SK-N-SH (cell line): ENCODE results near the gene SUMF2. TPM values are rescaled to one million over a fixed set of nuclear protein-coding genes. Genes with fewer than 3 reads are reported as not detected.

ENCODE experiments used
- CTCF ChIA-PET: fragments of 300-600, 350-600 bp; formaldehyde crosslinking; extraction: SDS; loops from one replicate; lab custom pipeline; 2021; lab: Yijun Ruan, JAX
- POLR2A ChIA-PET: fragments of 350-600 bp; sonication (Branson Sonifier 250); formaldehyde crosslinking; extraction: SDS; loops from one replicate; lab custom pipeline; 2020; ENCODE audit warnings: antibody characterized with exemption, inconsistent platforms; lab: Yijun Ruan, JAX
- DNase-seq: peaks from one replicate; pipeline ENCODE4 v3.0.0; 2012
- H2AFZ ChIP-seq: fragments of 200-600 bp; sonication (generic); 2 replicates; pipeline ENCODE4 v1.8.1; 2016; ENCODE audit warnings: antibody characterized with exemption, mild to moderate bottlenecking, low read depth
- H3F3A ChIP-seq: fragments of 200-600 bp; sonication (generic); replicated peaks from 2 replicates; pipeline ENCODE3; 2016; ENCODE audit warnings: antibody characterized with exemption, mild to moderate bottlenecking; ENCODE audit not compliant: insufficient read depth
- H3K27ac ChIP-seq, 2 experiments: fragments of 200-500 bp in 1 of 2; fragments of 200-600 bp in 1 of 2; sonication (Bioruptor generic) in 1 of 2; sonication (generic), shearing (Covaris generic) in 1 of 2; 2 replicates each; pipeline versions ENCODE4 v1.5.1 to v1.6.1; 2014 to 2016; ENCODE audit warnings: low read depth in 2 of 2, inconsistent platforms in 1 of 2, low read length in 1 of 2, mild to moderate bottlenecking in 1 of 2, mixed read lengths in 1 of 2
- H3K27me3 ChIP-seq: fragments of 200-600 bp; sonication (generic), shearing (Covaris generic); 2 replicates; pipeline ENCODE4 v1.6.1; 2016; ENCODE audit warnings: mixed run types; ENCODE audit not compliant: insufficient read depth
- H3K36me3 ChIP-seq, 2 experiments: fragments of 200-500 bp in 1 of 2; fragments of 200-600 bp in 1 of 2; sonication (Bioruptor generic) in 1 of 2; sonication (generic) in 1 of 2; replicated peaks in 1 of 2; 2 replicates each; pipeline versions ENCODE3 to v1.5.1; 2014 to 2016; ENCODE audit warnings: low read length in 1 of 2, mild to moderate bottlenecking in 1 of 2; ENCODE audit not compliant: insufficient read depth in 2 of 2, control insufficient read depth in 1 of 2
- H3K4me1 ChIP-seq, 2 experiments: fragments of 200-500 bp in 1 of 2; fragments of 200-600 bp in 1 of 2; sonication (Bioruptor generic) in 1 of 2; sonication (generic), shearing (Covaris generic) in 1 of 2; 2 replicates each; pipeline versions ENCODE4 v1.5.1 to v1.6.1; 2014 to 2016; ENCODE audit warnings: low read depth in 1 of 2, low read length in 1 of 2, mixed run types in 1 of 2; ENCODE audit not compliant: insufficient read depth in 2 of 2, control insufficient read depth in 1 of 2
- H3K4me2 ChIP-seq: fragments of 200-600 bp; sonication (generic), shearing (Covaris generic); 2 replicates; pipeline ENCODE4 v1.6.1; 2017; ENCODE audit warnings: mixed run types
- H3K4me3 ChIP-seq, 2 experiments: fragments of 200-500 bp in 1 of 2; fragments of 200-600 bp in 1 of 2; sonication (Bioruptor generic) in 1 of 2; sonication (generic), shearing (Covaris generic) in 1 of 2; 2 replicates each; pipeline versions ENCODE4 v1.5.1 to v1.8.1; 2014 to 2016; ENCODE audit warnings: low read depth in 2 of 2, inconsistent platforms in 1 of 2, low read length in 1 of 2, mild to moderate bottlenecking in 1 of 2, mixed read lengths in 1 of 2, moderate library complexity in 1 of 2
- H3K79me2 ChIP-seq: fragments of 200-600 bp; sonication (generic); 2 replicates; pipeline ENCODE4 v1.8.1; 2017; ENCODE audit warnings: mild to moderate bottlenecking; ENCODE audit not compliant: insufficient read depth
- H3K9ac ChIP-seq: fragments of 200-600 bp; sonication (generic); 2 replicates; pipeline ENCODE4 v1.6.1; 2017; ENCODE audit warnings: mixed run types
- H3K9me2 ChIP-seq: fragments of 200-600 bp; sonication (generic); 2 replicates; pipeline ENCODE4 v1.6.1; 2017; ENCODE audit warnings: mixed run types
- H3K9me3 ChIP-seq: fragments of 200-600 bp; sonication (generic); 2 replicates; pipeline ENCODE4 v1.6.1; 2017; ENCODE audit warnings: mixed run types, mild to moderate bottlenecking, moderate library complexity
- H4K20me1 ChIP-seq: fragments of 200-600 bp; sonication (generic); 2 replicates; pipeline ENCODE4 v1.6.1; 2017; ENCODE audit warnings: mild to moderate bottlenecking, mixed run types; ENCODE audit not compliant: insufficient read depth
- CTCF ChIP-seq: fragments of 200-600 bp; sonication (generic); IDR thresholded peaks from 2 replicates; pipeline ENCODE4 v1.6.1; 2017; ENCODE audit warnings: antibody characterized with exemption, mild to moderate bottlenecking, moderate library complexity
- ELF1 ChIP-seq: IDR thresholded peaks from 2 replicates; pipeline ENCODE4 v1.4.0; 2012
- EP300 ChIP-seq, 2 experiments: IDR thresholded peaks; 2 replicates each; pipeline versions ENCODE4 v1.4.0 to v1.6.1; 2012; ENCODE audit warnings: borderline replicate concordance in 1 of 2, low read depth in 1 of 2, low read length in 1 of 2
- FOSL2 ChIP-seq: IDR thresholded peaks from 2 replicates; pipeline ENCODE4 v1.4.0; 2012; ENCODE audit warnings: low read depth, mild to moderate bottlenecking, moderate library complexity, borderline replicate concordance
- FOXM1 ChIP-seq: IDR thresholded peaks from 2 replicates; pipeline ENCODE4 v1.4.0; 2012; ENCODE audit warnings: low read depth, mild to moderate bottlenecking
- GABPA ChIP-seq: IDR thresholded peaks from 2 replicates; pipeline ENCODE4 v1.4.0; 2012; ENCODE audit warnings: low read depth, mild to moderate bottlenecking
- MAX ChIP-seq: IDR thresholded peaks from 2 replicates; pipeline ENCODE4 v1.4.0; 2012; ENCODE audit warnings: low read depth
- MEF2A ChIP-seq: IDR thresholded peaks from 2 replicates; pipeline ENCODE4 v1.4.0; 2012; ENCODE audit warnings: low read depth, borderline replicate concordance
- MXI1 ChIP-seq: IDR thresholded peaks from 2 replicates; pipeline ENCODE4 v1.6.1; 2012; ENCODE audit warnings: mild to moderate bottlenecking, low read depth, low read length, improper control_type of control experiment
- NRF1 ChIP-seq: IDR thresholded peaks from 2 replicates; pipeline ENCODE4 v1.6.1; 2012; ENCODE audit warnings: low read depth, mild to moderate bottlenecking, low read length
- POLR2AphosphoS5 ChIP-seq: IDR thresholded peaks from 2 replicates; pipeline ENCODE4 v1.6.1; 2012; ENCODE audit warnings: low read depth, low read length
- RFX5 ChIP-seq: IDR thresholded peaks from 2 replicates; pipeline ENCODE4 v1.6.1; 2012; ENCODE audit warnings: mild to moderate bottlenecking, improper control_type of control experiment, low read length
- RXRA ChIP-seq: IDR thresholded peaks from 2 replicates; pipeline ENCODE4 v1.4.0; 2012; ENCODE audit warnings: low read depth, mild to moderate bottlenecking, borderline replicate concordance
- SIN3A ChIP-seq: IDR thresholded peaks from 2 replicates; pipeline ENCODE4 v1.6.1; 2012; ENCODE audit warnings: low read depth, mild to moderate bottlenecking, low read length, moderate library complexity, borderline replicate concordance
- SMC3 ChIP-seq: IDR thresholded peaks from 2 replicates; pipeline ENCODE4 v1.6.1; 2012; ENCODE audit warnings: low read depth, low read length, improper control_type of control experiment
- TAF1 ChIP-seq: IDR thresholded peaks from 2 replicates; pipeline ENCODE4 v1.6.1; 2012; ENCODE audit warnings: low read depth, mild to moderate bottlenecking, low read length, moderate library complexity, borderline replicate concordance
- TEAD4 ChIP-seq: IDR thresholded peaks from 2 replicates; pipeline ENCODE4 v1.4.0; 2012; ENCODE audit warnings: mild to moderate bottlenecking, borderline replicate concordance; ENCODE audit not compliant: insufficient read depth
- USF1 ChIP-seq: IDR thresholded peaks from 2 replicates; pipeline ENCODE4 v1.4.0; 2012; ENCODE audit warnings: low read depth, borderline replicate concordance
- ZBTB33 ChIP-seq: IDR thresholded peaks from 2 replicates; pipeline ENCODE4 v1.4.0; 2012; ENCODE audit warnings: low read depth, borderline replicate concordance
- WGBS: methylation state at CpG from one replicate; pipeline ENCODE4 v1.1.6; 2017; ENCODE audit warnings: low lambda C conversion rate; 5-methylcytosine and 5-hydroxymethylcytosine counted together
- polyA plus RNA-seq, 3 experiments: library from polyadenylated mRNA; depleted of rRNA; stranded (reverse); fragments of >200 nt; gene quantifications; 2 replicates each; pipeline ENCODE4 v1.2.3, GENCODE V29; 2012

The SUMF2 gene
- polyA plus RNA-seq, 1 of the 3 experiments (the other 2 are of a cell fraction), result 162 TPM

GRCh38 chr7:56105508-56105907 lies 41.4 kb downstream of the SUMF2 start:
- peak overlapping the region; percentile 52; the same call in 1 of the 2 replicates for H2AFZ ChIP-seq
- DNase-seq, result no peak

GRCh38 chr7:56106108-56107073 lies 42.3 kb downstream of the SUMF2 start, which contains the start of gene CHCHD2:
TSS of gene CHCHD2 (minus strand) at chr7:56106476. CDS start at chr7:56106413, 63 bp downstream.
- Histone ChIP-seq H3F3A (peaks cover 26% of the 10 kb centered on the region), H4K20me1 (peaks cover 33% of the 10 kb centered on the region), H3K9me3 (no peaks in the 10 kb centered on the region), H2AFZ (peak within 1 kb of the TSS; percentile 98), H3K9ac (peak within 1 kb of the TSS; percentile 92), H3K4me2 (peak within 1 kb of the TSS; percentile 86), H3K9me2 (no peaks in the 10 kb centered on the region), H3K36me3 (peaks cover 25 to 33% of the 10 kb centered on the region in 2 experiments), H3K4me3 (peak within 1 kb of the TSS; percentile 75 to 86), H3K79me2 (peaks cover 40% of the 10 kb centered on the region), H3K4me1 (peaks cover 0 to 8% of the 10 kb centered on the region in 2 experiments; a peak in 2 of 4 replicates), H3K27me3 (no peaks in the 10 kb centered on the region; the same call in 1 of the 2 replicates), H3K27ac (peak within 1 kb of the TSS; percentile 70 to 88)
- peak; percentile 98 for DNase-seq
- WGBS, result 2% methylated on average over 45 of the region's 57 CpGs
- CTCF ChIA-PET, result interaction anchor here (0.9 to 1.6 kb wide), 3 partner anchors 18 to 32 kb away, joined by 4 to 9 read pairs (median 8); no protein-coding TSS in a partner anchor
- POLR2A ChIA-PET, result interaction anchor here (0.6 to 1.5 kb wide), 11 partner anchors 9 to 741 kb away, joined by 3 to 8 read pairs (median 4); partner anchors contain the start of genes CCT6A, NUPR2, PSPH and SUMF2
- TF ChIP-seq RFX5 (no peak; the same call in 1 of the 2 replicates), EP300 (IDR thresholded peaks at IDR 0.05; ENCODE audit: borderline replicate concordance in 1 of 2, low read depth in 1 of 2, low read length in 1 of 2) (no peak), POLR2AphosphoS5 (peak; percentile 88), FOXM1 (no peak), USF1 (peak; percentile 79), CTCF (no peak), GABPA (peak; percentile 92), TAF1 (peak; percentile 91), FOSL2 (no peak)

More at GRCh38 chr7:56105508-56105907, 41.4 kb downstream of the SUMF2 start:
- H3K4me2 ChIP-seq, result peak overlapping the region; percentile 86
- peak overlapping the region; percentile 92 for H3K9ac ChIP-seq
- peaks cover 34 to 42% of the 10 kb centered on the region in 2 experiments for H3K36me3 ChIP-seq
- no peaks in the 10 kb centered on the region for H3K9me2 ChIP-seq
- H3K27me3 ChIP-seq, result no peaks in the 10 kb centered on the region; the same call in 1 of the 2 replicates
- peaks cover 31% of the 10 kb centered on the region for H3F3A ChIP-seq
- ChIA-PET CTCF (interaction anchor here (1.2 to 1.6 kb wide), 3 partner anchors 26 to 31 kb away, joined by 4 to 9 read pairs (median 8); no protein-coding TSS in a partner anchor), POLR2A (interaction anchor here (0.8 to 1.5 kb wide), 5 partner anchors 10 to 219 kb away, joined by 3 to 8 read pairs (median 4); partner anchors contain the start of genes CCT6A, NUPR2 and PSPH)
- peaks cover 33% of the 10 kb centered on the region for H4K20me1 ChIP-seq
- H3K4me1 ChIP-seq, result peaks cover 0 to 8% of the 10 kb centered on the region in 2 experiments; a peak in 2 of 4 replicates
- TF ChIP-seq RXRA (no peak), SIN3A (no peak), FOXM1 (no peak), TEAD4 (no peak), ELF1 (0 out of 2 replicates have a peak, but pooled peaks have one; percentile 6), NRF1 (no peak), MXI1 (no peak), RFX5 (no peak), MAX (0 out of 2 replicates have a peak, but pooled peaks have one; percentile 19), SMC3 (no peak), TAF1 (no peak), ZBTB33 (no peak), MEF2A (no peak)
- H3K27ac ChIP-seq, result peak overlapping the region; percentile 70 to 88; a peak in 3 of 4 replicates
- peak overlapping the region; percentile 75 to 86 for H3K4me3 ChIP-seq
- WGBS, result 8% methylated on average over 6 of the region's 6 CpGs
- no peaks in the 10 kb centered on the region for H3K9me3 ChIP-seq
- peaks cover 40% of the 10 kb centered on the region for H3K79me2 ChIP-seq
